ENCODE measurements around the gene GTF2H4.

Gene GTF2H4

DNA sequence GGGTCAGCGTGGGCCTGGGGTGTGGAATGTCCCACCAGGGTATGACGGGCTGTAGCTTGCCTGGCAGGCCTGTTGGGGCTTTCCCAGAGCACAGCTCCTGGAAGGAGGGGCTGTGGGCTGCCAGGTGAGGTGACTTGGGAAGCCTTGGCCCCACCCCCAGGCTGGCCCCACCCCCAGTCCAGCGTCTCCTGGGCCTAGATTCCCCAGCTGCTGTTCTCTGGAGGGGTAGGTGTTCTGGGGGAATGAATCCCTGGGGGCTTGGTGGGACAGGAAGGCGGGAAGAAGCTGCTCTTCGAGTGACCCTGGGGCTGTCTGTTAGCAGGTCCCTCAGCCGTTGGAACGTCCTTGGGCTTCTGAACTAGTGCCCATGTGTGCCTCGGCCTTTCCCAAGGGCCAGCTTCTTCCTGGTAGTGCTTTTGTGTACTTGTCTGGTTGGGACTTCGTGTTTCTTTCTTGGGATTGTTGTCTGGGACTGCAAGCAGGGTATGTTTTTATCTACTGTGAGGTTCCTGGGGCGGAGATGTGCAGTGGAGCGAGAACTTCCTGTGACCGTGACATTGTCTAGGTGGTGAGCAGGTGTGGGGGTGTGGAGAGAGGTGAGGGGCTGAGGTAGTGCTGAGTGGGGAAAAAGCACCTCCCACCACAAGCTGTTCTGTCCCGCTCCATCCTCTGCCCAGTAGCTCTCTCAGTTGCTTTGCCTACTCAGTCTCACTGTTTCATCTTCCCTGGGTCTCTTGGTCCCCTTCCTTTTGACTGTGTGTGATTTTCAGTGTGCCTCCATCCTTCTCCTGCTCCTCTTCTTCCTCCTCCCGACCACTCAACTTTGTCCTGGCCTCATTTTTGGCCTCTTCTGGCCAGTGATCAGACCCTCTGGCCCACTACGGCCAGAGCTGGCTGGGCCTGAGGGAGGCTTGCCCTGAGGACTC, 25.0 kb upstream of the GTF2H4 start:
- DNase-seq (ENCODE audit: low spot score): peak; percentile 28

DNA sequence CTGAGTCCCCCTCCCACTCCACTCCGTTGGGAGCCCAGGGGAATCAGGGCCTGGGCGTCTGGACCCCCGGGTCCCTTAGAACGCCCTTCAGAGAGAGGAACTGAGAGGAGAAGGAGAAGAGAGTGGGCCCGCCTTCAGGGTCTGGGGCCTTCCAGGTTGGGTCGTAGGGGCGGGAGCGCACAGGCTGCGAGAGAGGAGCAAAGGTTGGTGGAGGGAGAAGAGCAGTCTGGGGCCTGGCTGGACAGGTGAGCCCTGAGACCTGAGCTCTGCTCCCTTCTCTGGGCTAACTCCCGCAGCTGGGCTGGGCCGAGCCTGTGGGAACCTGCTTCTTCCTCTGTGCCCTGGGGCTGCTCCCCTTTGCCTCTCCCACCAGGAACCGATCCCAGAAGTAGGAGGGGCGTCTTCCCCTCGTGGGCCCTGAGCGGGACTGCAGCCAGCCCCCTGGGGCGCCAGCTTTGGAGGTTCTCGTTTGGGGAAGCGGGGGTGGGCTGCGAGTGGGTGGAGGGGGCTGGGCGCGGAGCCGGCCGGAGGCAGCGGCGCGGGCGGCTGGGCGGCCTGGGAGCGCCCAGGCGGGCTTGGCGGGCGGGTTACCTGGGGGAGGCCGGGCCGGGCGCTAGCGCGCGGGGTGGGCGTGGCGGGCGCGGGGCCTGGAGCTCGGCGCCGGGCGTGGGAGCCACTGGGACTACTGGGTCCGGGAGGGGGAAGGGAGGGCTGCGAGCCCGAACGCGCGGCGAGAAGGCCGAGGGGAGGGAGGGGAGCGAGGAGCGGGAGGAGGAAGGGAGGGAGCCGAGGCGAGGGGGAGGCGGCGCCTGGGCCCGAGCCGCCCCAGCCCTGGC, 24.1 kb upstream of the GTF2H4 start, which contains the start of gene DDR1:
Gene DDR1, plus strand, starts transcription at position 835 of the 836 bp plus-strand sequence. CDS start 4,211 bp downstream, outside the sequence.
- peak; percentile 22 for DNase-seq (ENCODE audit: low spot score)

DNA sequence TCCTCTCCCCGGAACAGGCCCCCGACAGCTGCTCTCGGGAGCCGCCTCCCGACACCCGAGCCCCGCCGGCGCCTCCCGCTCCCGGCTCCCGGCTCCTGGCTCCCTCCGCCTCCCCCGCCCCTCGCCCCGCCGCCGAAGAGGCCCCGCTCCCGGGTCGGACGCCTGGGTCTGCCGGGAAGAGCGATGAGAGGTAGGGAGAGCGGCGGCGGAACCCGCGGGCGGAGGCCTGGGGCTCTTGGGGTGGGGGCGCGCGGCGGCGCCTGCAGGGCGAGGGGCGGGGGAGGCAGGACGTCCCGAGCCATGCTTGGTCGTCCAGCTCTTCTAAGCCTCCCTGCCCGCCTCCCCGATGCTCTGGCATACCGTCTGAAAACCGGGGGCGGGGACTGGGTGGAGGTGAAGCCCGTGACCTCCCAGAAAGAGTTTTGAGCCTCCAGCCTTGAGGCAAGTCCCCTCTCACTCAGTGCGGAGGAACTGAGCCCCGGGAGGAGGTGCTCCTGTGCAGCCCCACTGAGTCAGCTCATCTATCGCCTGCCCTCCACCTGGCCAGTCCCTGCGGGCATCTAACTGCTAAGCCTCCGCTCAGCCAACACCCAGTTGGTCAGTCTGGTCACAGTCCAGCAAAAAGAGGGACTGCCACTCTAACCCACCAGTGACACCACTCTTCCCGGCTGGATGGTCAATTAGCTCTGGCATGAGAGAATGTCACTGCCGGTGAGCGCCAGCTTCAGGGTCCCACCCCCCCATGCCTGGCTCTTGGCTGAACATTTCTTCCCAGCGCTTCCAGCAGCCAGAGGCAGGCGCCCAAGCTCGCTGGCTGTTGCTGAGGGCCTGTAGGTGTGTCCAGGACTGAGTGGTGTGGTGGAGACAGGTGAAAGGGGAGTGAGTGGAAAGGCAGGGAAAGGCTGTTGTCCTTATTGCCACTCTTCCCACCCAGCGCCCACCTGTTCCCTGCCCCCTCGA, 23.2 kb upstream of the GTF2H4 start:
- peak; percentile 46 for DNase-seq (ENCODE audit: low spot score)

DNA sequence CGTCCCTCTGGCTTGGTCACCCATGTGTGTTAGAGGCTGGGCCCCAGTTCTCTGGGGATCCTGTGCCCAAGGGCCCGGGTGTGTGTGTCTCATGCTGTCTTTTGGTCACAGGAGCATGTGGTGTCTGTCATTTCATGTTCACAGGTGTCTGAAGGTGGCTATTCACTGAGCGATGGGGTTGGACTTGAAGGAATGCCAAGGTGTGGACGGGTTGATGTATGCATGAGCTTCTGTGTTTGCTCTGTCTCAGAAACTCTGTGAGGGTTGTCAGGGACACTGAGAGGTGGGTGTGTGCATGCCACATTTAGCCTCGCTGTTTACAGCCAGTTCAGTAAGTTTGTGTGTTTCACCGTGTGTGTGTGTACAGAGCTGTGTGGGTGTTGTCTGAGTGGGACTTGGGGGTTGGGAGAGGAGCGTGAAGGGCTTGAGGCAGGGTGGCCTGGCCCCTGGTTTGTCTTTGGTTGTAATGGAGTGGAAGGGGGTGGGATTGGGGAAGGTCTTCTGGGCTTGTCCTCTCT, 22.5 kb upstream of the GTF2H4 start:
- peak; percentile 22 for DNase-seq (ENCODE audit: low spot score)

DNA sequence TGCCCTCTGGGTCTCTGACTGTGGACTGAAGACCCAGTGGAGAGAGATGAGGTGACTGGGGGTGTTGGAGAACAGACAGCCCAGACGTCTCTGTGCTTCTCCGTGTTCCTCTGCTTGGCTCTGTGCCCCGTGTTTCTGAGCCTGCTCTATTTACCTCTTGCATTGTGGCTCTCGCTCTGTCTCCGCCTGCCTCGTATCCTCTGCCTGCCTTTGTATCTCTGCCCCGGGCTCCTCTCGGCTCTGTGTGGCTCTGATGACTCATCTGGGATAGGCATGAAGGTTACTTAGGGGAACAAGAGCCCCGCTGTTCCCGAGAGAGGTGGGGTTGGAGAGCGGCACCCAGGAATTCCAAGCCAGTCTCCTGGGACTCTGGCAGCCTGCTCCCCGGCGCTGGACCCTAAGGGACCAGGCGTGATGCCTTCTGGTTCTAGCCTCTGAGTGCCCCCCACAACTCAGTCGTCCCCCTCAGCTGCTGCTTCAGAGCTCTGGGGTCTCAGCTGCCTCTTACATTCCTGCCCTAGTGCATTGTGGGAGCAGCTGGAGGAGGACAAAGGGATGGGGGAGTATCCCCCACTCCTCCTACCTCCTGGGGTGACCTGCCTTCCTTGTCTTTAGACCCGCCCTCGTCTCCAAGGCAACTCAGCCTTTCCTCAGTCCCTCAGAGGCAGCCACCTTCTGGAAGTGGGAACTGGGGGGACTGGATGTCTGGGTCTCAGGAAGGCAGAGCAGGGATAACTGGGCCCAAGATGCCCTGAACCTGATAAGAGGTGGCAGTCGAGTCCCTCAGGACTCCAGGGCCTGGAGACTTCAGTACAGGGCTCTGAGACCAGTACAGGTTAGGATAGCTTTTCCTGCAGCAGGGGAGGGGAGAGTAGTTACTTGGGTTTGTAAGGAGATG, 21.8 kb upstream of the GTF2H4 start:
- DNase-seq (ENCODE audit: low spot score): no peak

DNA sequence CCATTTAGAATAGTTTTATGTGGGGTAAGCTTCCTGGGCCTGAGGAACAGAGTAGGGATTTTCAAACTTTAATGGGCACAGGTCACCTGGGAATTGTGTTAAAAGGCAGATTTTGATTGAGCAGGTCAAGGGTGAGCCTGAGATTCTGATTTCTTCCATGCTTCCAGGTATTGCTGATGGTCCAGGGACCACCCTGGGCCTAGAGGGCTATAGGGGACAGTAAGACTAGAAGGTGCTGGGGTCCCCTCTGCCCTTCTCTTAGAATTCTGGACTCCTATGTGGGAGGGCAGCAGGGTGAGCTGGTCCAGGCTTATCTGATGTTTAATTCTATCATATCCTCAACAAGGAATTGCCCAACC, 21.1 kb upstream of the GTF2H4 start:
- no peak for DNase-seq (ENCODE audit: low spot score)

DNA sequence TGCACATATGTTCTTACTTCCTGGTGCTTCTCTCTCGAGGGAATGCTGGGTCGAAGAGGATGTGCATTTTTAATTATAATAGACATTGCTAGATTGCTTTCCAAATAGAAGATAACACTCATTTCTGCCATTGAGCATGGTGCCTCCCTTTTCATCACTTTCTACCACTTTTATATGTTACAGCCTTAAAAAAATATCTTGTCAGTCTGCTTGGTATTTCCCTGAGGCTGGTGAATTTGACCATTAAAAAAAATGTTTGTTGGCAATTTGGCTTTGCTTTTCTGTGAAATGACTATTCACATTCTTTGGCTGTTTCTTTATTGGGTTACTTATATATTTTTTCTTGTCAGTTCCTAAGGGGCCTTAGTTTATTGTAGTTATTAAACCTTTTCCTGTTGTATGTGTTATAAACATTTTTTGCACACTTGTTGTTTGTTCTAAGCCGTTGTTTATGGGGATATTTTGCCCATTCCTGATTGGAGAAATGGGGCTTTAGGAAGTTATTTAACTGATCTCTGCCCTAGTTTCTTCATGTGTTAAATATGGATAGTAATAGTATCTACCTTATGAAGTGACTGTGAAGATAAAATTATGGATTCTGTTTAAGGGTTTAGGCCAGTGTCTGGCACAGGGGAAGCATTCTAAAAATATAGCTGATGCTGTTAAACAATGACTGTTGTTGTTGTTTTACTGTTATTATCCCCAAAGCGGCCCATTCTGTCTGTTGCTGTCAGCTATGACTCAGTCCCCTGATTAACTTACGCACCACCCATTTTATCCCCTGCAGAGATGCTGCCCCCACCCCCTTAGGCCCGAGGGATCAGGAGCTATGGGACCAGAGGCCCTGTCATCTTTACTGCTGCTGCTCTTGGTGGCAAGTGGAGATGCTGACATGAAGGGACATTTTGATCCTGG, 19.8 kb upstream of the GTF2H4 start:
- DNase-seq (ENCODE audit: low spot score): no peak

DNA sequence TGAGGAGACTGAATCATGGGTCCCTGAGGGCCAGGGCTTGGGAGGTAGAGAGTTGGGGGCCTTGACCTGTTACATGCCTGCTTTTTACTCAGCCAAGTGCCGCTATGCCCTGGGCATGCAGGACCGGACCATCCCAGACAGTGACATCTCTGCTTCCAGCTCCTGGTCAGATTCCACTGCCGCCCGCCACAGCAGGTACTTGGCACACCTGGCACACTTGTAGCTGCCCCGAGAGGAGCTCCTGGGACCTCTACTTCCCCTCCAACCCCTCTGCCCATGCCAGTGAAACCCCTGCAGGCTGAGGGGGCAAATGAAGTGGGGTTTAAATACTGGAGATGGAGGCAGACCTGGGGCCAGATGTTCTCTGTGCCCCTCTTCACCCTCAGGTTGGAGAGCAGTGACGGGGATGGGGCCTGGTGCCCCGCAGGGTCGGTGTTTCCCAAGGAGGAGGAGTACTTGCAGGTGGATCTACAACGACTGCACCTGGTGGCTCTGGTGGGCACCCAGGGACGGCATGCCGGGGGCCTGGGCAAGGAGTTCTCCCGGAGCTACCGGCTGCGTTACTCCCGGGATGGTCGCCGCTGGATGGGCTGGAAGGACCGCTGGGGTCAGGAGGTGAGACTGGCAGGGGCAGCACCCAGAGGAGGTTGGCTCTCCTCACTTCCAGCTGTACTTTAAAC, 19.1 kb upstream of the GTF2H4 start:
- no peak for DNase-seq (ENCODE audit: low spot score)

DNA sequence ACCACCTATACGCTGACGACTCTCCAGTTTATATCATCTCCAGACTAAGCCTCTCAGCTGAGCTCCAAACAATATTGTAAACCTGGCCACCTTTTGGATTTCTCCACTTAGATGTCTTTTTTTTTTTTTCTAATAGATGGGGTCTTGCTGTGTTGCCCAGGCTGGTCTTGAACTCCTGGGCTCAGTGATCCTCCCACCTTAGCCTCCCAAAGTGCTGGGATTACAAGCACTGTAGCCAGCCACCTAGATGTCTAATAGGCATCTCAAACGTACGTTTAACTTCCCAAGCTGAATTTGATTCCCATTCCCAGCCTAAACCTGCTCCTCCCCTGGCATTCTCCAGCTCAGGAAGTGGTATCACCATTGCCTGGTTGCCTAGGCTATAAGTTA, 18.5 kb upstream of the GTF2H4 start:
- no peak for DNase-seq (ENCODE audit: low spot score)

DNA sequence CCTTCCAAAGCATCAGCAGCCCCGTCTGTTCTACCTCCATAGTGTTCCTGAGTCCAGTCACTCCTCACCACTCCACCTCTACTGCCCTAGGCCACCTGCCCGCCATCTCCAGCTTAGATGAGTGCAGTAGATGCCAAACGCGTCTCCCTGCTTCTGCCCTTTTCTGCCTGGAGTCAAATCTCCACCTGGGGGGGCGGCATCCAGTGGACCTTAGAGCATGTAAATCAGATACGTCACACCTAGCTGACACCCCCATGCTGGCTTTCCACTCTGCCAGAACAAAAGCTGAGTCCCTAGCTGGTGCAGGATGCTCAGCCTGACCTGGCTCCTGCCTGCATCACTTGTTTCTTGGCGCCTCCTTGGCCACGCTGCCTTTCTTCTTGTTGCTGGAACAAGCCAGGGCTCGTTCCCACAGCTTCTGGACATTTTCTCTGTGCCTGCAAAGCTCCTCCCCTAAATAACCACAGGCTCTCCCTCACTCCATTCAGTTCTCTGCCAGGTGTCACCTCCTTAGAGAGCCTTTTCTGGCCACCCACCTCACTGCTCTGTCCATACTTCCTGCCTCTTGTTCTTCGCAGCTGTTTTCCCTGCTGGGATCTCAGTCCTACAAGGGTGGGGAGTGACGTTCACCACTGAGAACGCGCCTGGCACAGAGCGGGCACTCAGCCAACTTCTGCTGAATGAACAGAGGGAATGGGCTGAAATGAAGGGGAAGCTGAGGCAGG, 17.9 kb upstream of the GTF2H4 start:
- no peak for DNase-seq (ENCODE audit: low spot score)

DNA sequence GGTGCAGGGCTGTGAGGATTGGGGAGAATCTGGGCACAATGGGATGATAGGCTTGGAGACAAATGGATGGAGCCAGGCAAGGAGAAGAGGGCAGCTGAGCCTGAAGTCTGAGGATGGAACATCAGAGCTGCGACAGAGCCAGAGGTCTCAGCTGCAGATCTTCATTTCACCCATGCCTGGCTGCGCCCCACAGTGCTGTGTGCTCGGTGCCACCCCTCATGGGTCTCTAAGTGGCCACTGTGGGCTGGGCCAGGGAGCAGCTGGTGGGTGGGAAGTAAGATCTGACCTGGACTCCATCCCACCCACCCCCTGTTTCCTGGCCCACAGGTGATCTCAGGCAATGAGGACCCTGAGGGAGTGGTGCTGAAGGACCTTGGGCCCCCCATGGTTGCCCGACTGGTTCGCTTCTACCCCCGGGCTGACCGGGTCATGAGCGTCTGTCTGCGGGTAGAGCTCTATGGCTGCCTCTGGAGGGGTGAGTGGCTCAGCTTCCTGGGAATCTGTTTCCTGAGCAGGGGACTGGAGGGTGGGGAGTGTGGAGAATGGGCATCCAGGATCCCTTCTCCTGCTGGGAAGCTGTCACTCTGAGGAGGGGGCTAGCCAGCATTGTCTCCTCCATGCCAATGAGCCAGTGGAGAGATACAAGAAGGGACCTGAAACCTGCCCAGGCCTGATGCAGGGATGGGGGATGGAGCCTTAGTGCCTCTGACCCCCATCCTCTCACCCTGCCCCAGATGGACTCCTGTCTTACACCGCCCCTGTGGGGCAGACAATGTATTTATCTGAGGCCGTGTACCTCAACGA, 17.2 kb upstream of the GTF2H4 start:
- DNase-seq (ENCODE audit: low spot score): no peak

DNA sequence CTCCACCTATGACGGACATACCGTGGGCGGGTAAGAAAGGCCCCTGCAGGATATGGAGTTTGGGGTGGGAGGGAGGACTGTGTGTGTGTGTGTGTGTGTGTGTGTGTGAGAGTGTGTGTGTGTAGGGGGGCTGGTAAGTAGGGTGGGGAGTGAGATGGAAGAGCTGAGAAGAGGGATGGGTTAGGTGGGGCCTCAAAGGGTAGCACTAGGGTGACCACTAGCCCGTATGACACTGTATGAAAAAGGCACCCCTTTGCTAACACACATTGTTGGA, 16.6 kb upstream of the GTF2H4 start:
- no peak for DNase-seq (ENCODE audit: low spot score)

DNA sequence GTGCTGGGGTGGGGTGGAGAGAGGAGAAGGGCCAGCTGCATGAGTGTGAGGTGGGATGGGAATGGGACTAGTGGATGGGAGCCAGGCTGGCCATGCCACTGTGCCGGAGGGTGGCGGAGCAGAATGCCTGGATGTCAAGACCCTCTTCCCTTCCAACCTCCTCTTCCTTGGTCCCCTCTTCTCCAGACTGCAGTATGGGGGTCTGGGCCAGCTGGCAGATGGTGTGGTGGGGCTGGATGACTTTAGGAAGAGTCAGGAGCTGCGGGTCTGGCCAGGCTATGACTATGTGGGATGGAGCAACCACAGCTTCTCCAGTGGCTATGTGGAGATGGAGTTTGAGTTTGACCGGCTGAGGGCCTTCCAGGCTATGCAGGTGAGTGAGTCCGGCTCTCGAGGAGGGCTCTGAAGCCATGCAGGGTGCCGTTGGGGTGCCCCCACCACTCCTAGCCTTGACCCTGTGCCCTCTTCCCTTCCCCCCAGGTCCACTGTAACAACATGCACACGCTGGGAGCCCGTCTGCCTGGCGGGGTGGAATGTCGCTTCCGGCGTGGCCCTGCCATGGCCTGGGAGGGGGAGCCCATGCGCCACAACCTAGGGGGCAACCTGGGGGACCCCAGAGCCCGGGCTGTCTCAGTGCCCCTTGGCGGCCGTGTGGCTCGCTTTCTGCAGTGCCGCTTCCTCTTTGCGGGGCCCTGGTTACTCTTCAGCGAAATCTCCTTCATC, 16.0 kb upstream of the GTF2H4 start:
- DNase-seq (ENCODE audit: low spot score): no peak

DNA sequence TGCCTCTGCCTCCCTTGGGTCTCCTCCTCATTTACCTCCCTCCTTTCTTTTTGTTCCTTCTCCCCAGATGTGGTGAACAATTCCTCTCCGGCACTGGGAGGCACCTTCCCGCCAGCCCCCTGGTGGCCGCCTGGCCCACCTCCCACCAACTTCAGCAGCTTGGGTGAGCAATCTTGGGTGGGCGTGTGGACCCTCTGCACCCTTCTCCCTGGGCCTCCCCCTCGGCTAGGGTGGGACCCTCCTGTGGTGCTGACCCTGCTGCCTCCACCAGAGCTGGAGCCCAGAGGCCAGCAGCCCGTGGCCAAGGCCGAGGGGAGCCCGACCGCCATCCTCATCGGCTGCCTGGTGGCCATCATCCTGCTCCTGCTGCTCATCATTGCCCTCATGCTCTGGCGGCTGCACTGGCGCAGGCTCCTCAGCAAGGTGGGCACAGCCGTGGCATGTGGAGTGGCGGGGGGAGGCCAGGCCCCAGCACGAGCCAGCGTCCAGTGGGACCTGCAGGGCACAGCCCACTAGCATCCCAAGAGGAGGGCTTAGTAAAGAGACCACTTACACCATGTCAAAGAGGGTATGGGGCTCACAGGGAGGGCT, 14.9 kb upstream of the GTF2H4 start:
- DNase-seq (ENCODE audit: low spot score): no peak

DNA sequence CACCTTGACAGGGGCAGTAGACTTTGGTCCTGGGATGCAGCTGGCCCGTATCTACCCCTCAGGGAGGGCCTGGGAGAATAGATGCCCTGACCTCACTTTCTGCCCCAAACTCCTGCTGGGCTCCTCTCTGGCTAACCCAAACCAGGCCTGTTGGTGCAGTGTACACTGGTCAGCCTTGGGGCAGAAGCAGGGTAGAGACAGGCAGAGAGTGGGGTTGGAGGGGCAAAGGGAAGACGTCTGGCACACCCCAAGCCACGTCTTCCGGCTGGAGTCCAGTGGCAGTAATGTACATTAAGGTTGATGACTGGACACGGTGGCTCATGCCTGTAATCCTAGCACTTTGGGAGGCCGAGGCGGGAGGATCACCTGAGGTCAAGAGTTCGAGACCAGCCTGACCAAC, 14.3 kb upstream of the GTF2H4 start:
- no peak for DNase-seq (ENCODE audit: low spot score)

DNA sequence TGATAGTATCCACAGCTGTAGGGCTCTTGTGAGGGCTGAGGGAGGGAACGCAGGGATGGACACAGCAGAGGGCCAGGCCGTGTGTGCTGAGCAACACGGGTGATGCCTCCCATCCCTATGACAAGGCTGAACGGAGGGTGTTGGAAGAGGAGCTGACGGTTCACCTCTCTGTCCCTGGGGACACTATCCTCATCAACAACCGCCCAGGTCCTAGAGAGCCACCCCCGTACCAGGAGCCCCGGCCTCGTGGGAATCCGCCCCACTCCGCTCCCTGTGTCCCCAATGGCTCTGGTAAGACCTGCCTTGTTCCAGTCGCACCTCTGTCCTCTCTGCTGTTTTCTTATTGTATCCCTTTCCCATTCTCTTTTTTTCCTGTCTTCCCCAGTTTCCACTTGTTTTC, 13.6 kb upstream of the GTF2H4 start:
- no peak for DNase-seq (ENCODE audit: low spot score)

DNA sequence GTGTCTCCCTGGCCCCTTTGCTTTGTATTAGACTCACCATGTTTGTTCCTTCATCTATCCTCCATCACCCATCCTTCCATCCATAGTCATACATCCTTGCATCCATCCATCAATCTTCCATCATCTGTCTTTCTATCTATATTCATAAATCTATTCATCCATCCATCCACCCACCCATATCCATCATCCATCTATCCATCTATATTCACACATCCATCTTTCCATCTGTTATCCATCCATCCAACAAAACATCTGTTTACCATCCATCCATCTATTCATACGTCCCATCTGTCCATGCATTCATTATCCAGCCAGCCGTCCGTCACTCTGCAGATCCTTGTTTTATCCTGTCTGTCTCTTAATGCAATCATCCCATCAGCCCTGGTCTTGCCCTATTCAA, 13.1 kb upstream of the GTF2H4 start:
- no peak for DNase-seq (ENCODE audit: low spot score)

Data from NAMALWA (cell line).